Measurements from ENCODE around the gene PELO.

The PELO gene

DNA sequence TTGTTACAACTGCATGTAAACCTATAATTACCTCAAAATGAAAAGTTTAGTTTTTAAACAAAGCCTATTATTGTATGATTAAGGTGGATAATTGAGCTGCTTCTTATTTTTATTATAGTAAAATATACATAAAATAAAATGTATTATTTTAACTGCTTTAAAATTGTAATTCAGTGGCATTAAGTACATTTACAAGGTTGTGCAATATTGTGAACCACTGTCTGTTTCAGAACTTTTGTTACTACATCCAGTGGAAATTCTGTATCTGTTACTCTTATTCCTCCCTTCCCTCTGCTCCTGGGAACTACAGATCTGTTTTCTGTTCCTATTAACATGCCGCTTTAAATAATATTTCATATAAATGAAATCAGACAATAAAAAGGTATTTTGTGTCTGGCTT is 37.1 kb downstream of the PELO start:
- TF ChIP-seq CTCF (IDR thresholded peaks at IDR 0.05; ENCODE audit: control insufficient read depth, extremely low read depth, insufficient read depth): no peak
- DNase-seq (ENCODE audit: low read depth): no peak
- H3K4me3 ChIP-seq (ENCODE audit: low read depth, low read length): no peak overlapping the region

GRCh38 chr5:52825826-52826225 is 38.1 kb downstream of the PELO start:
- H3K4me3 ChIP-seq (ENCODE audit: low read depth, low read length): no peak overlapping the region
- no peak for TF ChIP-seq CTCF (IDR thresholded peaks at IDR 0.05; ENCODE audit: control insufficient read depth, extremely low read depth, insufficient read depth)
- no peak for DNase-seq (ENCODE audit: low read depth)

- DNase-seq (ENCODE audit: low read depth): no peak
- TF ChIP-seq CTCF (IDR thresholded peaks at IDR 0.05; ENCODE audit: control insufficient read depth, extremely low read depth, insufficient read depth): no peak
- H3K4me3 ChIP-seq (ENCODE audit: low read depth, low read length): no peak overlapping the region
Measured at GRCh38 chr5:52827815-52828214, 40.1 kb downstream of the PELO start.

DNA sequence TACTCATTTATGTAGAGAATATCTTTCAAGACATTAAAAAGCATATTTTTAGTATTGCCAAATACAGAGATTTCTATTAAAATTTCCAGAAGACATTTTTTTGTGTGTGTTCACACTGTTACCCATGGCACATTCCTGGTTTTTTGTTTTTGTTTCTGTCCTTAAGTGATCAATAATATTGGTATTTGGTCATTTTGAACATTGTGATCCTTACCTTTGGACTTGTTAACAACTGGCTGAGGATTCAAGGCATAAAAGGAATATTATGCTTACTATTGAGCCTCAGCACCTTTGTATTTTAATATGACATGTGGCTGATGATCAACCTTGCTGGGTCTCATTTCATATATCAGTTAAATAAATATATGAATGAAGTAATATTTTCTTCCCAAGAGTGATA is 41.9 kb downstream of the PELO start:
- no peak for DNase-seq (ENCODE audit: low read depth)
- TF ChIP-seq CTCF (IDR thresholded peaks at IDR 0.05; ENCODE audit: control insufficient read depth, extremely low read depth, insufficient read depth): no peak
- H3K4me3 ChIP-seq (ENCODE audit: low read depth, low read length): no peak overlapping the region

GRCh38 chr5:52830650-52831049 is 42.9 kb downstream of the PELO start:
- no peak for DNase-seq (ENCODE audit: low read depth)
- no peak for TF ChIP-seq CTCF (IDR thresholded peaks at IDR 0.05; ENCODE audit: control insufficient read depth, extremely low read depth, insufficient read depth)
- H3K4me3 ChIP-seq (ENCODE audit: low read depth, low read length): no peak overlapping the region

GRCh38 chr5:52831786-52832511 is 44.2 kb downstream of the PELO start:
- no peak for DNase-seq (ENCODE audit: low read depth)
- no peak overlapping the region for H3K4me3 ChIP-seq (ENCODE audit: low read depth, low read length)
- no peak for TF ChIP-seq CTCF (IDR thresholded peaks at IDR 0.05; ENCODE audit: control insufficient read depth, extremely low read depth, insufficient read depth)

DNA sequence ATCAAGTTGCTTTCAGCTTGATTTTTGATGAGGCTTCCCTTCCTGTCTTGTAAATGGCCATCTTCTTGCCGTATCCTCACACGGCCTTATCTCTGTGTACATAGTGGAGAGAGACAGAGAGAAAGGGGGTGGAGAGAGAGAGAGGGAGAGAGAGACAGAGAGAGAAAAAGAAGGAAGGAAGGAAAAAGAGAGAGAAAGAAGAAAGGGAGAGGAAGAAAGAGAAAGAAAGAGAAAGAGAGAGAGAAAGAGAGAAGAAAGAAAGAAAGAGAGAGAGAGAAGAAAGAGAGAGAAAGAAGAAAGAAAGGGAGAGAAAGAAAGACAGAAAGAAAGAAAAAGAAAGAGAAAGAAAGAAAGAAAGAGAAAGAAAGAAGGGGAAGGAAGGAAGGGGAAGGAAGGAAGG is 46.6 kb downstream of the PELO start:
- no peak for TF ChIP-seq CTCF (IDR thresholded peaks at IDR 0.05; ENCODE audit: control insufficient read depth, extremely low read depth, insufficient read depth)
- no peak overlapping the region for H3K4me3 ChIP-seq (ENCODE audit: low read depth, low read length)
- DNase-seq (ENCODE audit: low read depth): no peak

All from LNCaP clone FGC (cell line).